ENCODE data around the gene MEIOB.

The MEIOB gene

DNA sequence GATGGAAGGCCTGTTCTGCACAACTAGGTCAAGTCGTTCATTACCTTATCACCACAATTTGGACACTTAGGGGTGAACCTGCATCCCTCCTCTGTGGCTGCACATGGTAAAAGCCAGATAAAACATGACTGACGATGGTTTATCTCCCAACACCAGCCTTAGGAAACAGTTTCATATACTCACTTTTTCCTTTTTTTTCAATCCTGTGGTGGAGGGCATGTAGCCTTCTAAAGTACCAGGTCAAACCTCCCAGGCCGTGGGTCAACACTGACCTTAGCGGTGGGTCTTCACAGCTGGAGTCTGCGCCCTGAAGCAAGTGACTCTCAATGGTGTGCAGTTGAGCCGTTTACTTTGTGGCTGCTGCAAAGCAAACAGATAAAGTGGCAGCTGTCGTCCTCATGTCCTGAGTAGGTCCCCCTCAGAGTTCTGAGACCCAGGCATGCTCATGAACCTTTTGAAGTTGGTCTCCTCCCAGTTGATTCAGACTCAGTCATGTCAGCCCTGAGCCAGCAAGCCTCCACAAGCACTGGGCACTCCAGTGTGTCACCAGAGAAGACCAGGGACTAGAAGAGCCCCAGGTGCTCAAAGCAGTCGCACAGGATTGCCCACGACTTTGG, 39.0 kb downstream of the MEIOB start:
- in situ Hi-C loops (cut with HindIII; ENCODE audit: low sequenced_read_pairs), result no loop called here

DNA sequence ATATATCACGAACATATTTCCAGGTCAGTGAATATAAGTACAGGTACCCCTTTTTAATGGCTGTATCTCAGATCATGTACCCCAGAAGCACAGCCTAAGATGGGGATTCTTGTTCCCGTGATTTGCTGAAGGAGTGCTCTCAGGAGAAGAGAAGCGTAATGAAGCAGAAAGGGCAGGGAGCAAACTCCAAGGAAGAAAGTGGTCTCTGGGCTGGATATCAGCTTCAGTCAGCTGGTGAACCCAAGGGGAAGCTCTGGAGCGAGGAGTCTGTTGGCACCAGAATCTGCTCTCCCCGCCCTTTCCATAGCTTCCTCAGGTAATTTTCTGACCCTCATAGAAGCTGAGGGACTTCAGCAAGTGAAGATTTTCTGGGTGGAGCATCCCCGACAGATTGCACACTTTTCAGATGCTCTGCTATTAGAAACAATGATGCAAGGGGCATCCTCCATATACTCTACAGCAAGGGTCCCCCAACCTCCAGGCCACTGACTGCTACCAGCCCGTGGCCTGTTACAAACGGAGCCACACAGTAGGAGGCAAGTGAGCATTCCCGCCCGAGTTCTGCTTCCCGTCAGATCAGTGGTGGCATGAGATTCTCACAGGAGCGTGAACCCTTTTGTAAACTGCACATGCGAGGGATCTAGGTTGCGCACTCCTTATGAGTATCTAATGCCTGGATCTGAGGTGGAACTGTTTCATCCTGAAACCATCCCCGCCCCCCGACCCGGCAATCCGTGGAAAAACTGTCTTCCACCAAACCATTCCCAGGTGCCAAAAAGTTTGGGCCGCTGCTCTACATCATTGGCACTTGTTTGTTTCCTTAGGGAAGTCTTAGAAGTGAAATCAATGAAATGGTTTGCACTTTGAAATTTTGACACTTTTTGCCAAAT, 40.5 kb downstream of the MEIOB start:
- in situ Hi-C loops (cut with HindIII; ENCODE audit: low sequenced_read_pairs), result no loop called here

DNA sequence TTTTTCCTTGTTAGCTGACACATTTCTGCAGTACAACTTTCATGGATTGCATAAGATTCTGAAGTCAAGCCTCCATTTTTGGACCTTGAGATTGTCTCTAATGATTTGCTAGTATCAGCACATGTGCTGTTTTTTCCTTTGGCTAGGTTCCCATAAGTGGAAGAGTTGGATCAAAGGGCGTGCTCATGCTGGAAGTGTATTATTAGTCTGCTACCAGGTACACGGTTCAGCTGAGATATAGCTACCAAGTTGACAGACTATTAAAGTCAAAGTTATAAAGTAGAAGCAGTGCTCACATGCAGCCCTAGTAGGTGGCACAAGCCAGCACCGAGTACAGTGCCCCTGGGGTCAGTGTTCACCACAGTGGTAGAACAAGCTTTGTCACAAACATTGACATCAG, 41.8 kb downstream of the MEIOB start:
- in situ Hi-C loops (cut with HindIII; ENCODE audit: low sequenced_read_pairs), result no loop called here

DNA sequence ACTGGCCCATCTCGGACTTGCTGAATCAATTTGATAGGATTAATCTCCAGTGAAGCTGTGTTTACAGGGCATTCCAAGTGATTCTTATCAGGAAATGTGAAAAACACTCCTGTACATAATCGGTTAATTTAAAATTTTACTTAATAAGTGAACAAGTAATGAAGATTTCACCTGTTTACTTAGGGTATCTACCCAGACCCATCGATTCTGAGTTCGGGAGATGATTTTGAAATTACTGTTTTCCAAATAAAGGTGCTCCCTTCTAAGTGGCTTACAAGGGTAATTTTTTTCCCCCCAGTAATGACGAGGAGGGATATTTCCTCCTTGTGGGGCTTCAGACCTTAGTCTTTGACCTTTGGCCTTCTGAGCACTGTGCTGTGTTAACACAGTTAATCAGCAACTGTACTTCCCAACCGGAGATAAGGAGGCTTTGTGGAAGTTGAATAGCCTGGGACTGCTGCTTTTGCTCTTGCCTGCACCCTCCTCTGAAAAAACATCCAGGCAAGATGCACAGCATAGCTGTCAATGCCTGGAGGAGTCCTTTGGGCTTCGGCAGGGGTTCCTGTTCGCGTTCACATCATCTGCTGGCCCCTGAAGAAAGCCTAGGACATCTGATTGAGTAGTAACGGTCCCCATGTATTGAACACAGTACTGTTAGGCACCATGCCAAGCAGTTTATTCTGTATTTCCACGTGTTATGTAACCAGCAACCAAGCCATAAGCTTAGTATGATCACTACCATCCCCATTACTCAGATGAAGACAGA, 43.1 kb downstream of the MEIOB start:
- in situ Hi-C loops (cut with HindIII; ENCODE audit: low sequenced_read_pairs), result no loop called here

DNA sequence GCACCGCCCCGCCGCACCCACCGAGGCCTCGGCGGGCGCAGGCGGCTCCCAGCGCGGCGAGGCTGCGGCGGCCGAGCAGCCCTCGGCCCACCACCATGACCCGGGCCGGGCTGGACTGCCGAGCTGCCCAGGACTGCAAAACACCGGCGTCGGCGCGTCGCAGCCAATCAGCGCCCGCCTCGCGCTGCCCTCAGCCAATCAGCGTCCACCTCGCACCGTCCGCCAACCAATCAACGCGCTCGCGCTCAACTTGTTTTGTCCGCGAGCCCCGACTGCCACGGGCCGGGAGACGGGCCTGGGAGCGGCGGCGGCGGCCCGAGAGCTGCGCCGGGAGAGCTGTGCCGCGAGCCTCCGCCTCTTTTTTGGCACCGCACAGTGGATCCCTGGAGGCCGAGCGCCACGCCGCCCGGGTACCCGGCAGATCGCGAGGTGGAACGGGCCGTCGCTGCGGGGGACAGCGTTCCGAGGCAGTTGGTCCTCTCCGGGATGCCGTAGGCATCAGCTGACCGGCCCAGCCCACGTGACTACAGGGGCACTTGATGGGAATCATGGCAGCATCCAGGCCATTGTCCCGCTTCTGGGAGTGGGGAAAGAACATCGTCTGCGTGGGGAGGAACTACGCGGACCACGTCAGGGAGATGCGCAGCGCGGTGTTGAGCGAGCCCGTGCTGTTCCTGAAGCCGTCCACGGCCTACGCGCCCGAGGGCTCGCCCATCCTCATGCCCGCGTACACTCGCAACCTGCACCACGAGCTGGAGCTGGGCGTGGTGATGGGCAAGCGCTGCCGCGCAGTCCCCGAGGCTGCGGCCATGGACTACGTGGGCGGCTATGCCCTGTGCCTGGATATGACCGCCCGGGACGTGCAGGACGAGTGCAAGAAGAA, 45.0 kb downstream of the MEIOB start, which contains the start of the genes FAHD1 and HAGH:
Gene FAHD1, plus strand, starts transcription at position 516 of the 883 bp plus-strand sequence. Its CDS starts 33 bp downstream, at position 549.
Gene HAGH, minus strand, starts transcription at position 135 of the 883 bp plus-strand sequence. Its CDS starts 38 bp downstream, at position 97.
- in situ Hi-C loops (cut with HindIII; ENCODE audit: low sequenced_read_pairs), result no loop called here

DNA sequence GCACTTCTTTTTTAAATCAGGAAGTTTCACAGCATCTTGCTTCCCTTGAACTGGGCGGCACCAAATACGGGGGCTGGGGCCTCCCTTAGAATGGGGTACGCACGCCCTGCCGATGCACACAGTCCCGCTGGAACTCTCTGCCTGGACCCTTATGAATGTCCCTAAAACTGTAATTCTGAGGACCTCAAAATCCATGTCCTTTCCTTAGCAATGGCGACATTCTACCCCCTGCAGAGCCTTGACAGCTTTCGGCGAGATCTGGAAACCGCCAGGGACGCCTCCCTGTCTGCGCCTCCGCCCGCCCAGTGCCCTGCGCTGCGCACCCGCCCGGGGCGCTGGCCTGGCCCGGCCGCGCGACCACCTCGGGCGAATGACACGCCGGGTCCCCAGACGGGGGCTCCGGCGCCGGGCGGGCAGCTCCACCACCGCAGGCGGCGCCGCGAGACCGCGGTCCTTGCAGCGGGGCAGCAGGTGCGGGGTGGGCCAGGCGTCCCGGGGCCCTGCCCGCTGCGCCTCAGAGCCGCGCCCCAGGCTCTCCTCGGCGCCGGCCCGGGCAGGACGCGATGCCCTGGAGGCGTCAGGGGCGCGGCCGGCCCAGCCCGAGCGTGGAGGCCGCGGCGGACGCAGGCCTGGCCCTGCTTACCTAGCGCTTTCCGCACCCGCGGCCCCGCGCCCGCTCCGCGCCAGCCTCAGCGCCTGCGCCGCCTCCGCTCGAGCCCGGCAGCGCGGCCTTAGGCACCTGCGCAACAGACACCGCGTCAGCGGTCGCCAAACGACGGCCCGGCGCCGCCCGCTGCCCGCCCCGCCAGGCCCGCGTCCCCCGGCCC, 45.9 kb downstream of the MEIOB start:
- in situ Hi-C loops (cut with HindIII; ENCODE audit: low sequenced_read_pairs), result no loop called here

DNA sequence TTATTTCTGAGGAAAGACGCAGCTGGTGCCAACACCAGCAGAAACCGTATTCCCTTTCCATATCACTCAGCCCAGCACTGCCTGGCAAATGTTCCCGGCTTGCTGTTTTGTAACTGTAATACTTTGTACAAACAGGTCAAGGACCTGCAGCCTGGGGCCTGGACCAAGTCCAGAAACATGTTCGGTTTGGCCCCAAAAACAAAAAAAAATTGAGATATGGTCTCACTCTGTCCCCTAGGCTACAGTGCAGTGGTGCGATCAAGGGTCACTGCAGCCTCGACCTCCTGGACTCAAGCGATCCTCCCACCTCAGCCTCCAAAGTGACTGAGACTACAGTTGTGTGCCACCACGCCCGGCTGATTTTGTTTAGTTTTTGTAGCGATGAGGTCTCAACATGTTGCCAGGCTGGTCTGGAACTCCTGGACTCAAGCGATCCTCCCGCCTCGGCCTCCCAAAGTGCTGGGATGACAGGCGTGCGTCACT, 46.5 kb downstream of the MEIOB start:
- in situ Hi-C loops (cut with HindIII; ENCODE audit: low sequenced_read_pairs), result no loop called here

DNA sequence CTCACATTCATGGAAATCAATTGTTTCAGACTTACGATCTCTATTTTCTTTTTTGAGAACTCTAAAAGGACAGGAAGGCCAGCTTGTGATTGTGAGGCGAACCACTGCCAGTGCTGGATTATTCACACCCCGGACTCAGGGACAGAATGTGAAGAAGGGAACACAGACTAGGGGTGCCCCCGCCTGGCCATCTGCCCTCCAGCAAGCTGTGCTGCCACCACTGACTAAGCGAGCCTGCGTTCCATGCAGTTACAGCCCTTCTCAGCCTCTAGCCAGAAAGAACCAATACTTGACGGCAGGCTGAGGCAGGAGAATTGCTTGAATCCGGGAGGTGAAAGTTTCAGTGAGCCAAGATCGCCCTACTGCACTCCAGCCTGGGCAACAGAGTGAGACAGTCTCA, 48.1 kb downstream of the MEIOB start:
- in situ Hi-C loops (cut with HindIII; ENCODE audit: low sequenced_read_pairs), result no loop called here

DNA sequence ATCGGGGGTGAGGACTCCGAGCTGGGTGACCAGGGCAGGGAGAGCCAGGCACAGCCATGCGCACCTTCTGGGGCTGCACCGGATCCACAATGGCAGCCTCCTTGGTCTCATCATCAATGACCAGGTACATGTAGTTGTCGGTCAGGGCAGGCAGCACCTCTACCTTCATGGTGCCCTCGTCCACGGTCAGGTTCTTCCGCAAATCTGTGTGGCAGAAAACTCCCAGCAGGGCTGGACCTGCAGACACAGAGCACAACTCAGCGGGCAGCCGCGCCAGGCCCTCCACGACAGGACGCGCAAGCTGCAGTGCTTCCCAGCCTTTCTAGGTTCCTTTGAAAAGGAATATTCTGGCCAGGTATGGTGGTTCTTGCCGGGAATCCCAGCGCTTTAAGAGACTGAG, 49.2 kb downstream of the MEIOB start:
- in situ Hi-C loops (cut with HindIII; ENCODE audit: low sequenced_read_pairs), result no loop called here

DNA sequence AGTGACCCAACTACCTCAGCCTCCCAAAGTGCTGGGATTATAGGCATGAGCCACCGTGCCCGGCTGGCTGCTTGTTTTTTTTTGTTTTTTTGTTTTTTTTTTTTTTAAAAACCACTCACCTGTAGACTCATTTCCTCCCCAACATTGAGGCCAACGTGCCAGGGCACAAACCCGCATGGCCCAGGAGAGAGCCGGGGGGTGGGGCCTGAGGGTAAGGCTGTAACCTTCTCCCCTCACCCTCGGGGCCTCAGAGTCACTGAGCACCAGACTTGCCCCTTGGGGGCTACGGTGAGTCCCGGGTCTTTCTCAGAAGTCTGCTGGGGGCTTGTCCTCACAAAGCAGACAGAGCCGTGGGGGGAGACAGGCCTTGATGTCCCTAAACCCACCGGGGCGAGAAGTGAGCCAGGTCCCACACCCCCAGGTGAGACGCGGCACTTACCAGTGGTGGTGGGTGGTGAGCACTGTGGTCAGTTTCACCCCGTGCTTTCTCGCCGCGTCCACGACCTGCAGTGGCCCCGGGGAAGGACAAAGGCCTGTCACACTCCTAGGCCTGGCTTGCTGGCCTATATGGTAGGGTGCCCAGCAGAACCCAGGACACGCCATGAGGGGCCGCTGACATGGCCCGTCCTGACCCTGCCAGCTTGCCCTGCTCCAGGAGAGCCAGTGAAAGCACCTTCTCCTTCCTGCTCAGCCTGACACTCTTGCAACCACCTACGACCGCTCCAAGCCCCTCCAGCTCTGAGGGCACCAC, 49.9 kb downstream of the MEIOB start:
- in situ Hi-C loops (cut with HindIII; ENCODE audit: low sequenced_read_pairs), result no loop called here

DNA sequence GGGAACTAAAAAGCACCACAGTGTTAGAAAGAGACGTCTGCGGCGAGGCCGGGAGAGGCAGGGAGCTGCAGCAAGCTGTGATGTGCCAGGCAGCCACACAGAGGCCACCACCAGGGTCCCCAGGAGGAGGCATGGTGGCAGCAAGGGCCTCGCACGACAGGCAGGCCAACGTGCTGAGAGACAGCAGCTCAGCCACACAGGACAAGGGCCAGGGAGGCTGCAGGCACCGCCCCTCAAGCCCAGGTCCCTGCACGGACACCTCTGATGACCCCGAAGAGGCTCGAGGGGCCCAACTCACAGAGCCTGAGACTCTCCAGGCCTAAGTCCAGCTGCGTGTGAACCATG, 51.0 kb downstream of the MEIOB start:
- in situ Hi-C loops (cut with HindIII; ENCODE audit: low sequenced_read_pairs), result no loop called here

DNA sequence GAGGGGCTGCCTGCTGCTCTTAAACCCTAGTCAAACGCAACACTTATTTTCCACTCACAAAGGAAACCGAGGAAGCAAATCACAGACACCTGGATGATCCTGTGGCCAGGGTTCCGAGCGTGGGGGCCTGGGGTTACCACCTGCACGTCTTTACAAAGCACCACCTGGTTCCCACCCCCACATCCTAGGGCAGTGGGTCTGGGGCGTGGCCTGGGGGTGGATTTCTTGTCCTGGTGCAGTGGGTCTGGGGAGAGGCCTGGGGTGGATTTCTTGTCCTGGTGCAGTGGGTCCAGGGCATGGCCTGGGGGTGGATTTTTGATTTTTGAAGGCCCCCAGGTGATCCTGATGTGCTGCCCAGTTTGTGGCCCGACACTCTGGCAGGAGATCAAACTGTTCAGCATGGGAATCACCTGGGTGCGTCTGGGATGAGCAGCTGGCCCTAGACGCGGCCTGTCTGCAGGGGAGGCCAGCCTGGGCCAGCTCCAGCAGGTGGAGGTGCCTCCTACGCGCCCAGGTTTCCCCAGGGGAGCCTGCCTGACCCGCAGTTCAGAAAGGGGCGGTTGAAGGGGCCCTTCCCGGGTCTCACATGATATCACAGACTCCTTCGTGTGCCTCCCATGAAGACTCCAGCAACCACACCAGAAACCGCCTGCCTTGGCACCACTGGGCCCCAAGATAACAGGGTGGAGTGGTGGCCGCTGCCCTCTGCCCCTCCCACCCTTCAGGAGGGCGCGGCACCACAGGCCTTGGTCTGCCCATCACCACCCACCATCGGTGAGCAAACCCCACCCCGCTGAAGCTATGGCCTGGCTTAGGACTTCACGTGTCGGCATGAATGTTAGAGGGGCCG, 51.6 kb downstream of the MEIOB start:
- in situ Hi-C loops (cut with HindIII; ENCODE audit: low sequenced_read_pairs), result no loop called here

DNA sequence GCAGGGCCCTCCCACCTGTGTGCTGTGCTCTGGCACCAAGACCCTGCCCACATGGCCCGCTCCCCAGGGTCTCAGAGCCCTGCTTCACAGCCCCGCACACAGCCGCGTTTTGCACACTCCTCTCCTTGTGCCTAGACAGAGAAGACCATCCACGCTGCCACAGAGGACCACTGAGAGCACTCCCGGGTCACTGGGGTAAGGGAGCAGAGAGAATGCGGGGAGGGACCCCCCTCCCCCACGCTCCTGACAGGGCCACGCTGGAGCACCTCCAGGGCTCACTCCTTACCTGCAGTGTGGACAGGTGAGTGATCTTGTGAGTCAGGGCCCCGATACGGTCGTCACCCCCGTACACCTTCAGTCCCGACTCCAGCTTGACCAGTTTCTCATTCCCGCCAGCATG, 52.4 kb downstream of the MEIOB start:
- in situ Hi-C loops (cut with HindIII; ENCODE audit: low sequenced_read_pairs), result no loop called here

DNA sequence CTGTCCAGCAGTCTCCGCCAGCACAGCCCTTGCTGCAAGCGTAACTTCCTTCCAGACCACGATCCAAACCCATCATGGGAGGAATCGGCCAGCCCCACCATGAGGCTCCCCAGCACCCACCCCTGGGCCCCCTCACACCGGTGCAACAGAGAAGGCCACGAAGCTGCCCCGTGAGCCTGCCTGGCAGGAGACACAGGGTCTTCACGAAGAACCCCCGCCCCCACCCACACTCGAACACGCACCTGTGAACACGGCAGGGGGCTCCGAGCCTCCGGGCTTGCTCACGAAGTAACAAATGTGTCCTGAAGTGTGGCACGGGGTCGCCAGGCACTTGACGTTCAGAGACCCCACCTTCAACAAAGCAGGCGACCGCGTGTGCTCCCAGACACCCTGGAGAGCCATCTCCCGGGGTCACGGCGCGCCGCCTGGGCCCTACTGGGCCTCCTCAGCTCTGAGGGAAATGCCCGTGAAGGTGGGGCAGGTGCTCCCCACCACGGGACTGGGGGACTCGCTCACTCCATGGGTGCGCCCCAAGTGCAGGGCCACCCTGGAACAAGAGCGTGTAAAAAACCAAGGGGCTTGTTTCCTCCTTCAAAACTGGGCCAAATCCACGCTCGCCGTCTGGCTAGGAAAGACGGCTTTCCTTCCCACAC, 53.0 kb downstream of the MEIOB start:
- in situ Hi-C loops (cut with HindIII; ENCODE audit: low sequenced_read_pairs), result no loop called here

DNA sequence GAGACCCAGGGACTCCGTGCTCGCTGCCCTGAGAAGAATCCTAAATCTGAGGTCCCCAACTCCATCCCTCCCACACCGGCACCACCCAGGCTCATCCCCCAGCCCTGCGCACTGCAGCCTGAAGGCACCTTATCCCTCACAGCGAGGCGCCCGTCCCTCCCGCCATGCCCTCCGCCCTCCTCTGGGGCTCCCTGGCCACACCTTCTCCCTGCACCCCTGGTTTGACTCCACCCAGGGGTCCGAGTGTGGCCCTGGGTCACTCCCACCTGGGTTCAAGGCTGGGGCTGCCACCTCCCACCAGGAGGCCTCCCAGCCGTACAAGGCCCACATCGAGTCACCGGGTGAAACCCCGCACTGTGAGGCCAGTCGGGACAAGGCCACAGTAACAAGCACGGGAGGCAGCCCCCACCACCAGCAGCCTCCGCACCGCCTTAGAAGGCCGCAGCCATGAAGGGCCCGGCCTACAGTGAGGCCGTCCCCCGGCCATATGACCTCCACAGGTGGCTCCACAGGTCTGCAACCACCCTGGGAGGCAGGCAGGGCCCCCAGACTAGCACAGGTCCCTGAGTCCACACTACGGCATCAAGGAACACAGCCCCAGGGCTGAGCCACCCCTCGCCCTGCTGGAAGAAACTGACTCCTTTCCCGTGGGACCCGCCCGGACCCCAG, 53.6 kb downstream of the MEIOB start:
- in situ Hi-C loops (cut with HindIII; ENCODE audit: low sequenced_read_pairs), result no loop called here

DNA sequence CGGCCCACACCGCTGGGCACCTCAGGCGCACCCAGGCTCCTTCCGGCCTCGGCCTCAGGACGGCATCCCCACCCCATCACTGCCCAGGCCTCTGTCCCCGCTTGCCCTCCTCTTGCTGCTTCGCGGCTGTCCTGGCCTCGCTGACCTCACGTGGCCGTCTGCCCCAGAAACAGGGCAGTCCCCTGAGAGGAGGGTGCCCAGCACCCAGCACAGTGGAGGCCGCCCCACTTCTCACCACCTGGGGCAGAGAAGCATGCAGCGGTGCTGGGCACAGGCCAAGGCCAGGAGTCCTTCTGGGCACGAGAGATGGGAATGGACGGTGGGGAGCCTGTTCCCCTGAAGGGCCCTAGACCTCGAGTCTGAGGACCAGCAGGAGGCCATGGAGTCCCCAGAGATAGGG, 54.2 kb downstream of the MEIOB start:
- in situ Hi-C loops (cut with HindIII; ENCODE audit: low sequenced_read_pairs), result no loop called here

DNA sequence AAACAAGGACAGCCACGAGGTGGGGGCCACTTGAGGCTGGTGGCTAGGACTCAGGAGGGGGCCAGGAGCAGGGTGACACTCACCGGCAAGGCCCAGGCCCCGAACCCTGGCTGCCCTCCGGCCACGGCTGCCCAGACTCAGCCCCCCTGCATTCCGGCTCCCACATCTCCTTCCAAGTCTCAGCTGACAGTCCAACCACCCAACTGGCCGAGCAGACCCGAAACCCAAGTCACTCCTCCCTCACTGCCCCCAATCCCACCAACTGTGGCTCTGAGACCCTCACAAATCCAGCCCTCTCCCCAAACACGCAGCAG, 54.7 kb downstream of the MEIOB start:
- in situ Hi-C loops (cut with HindIII; ENCODE audit: low sequenced_read_pairs), result no loop called here
